GM04503 (cell line): ENCODE data around the gene ATF3.

Source experiments
- DNase-seq: peaks from one replicate; pipeline ENCODE4 v3.0.0-alpha.2; 2012; ENCODE audit warnings: low read depth

ATF3 gene

DNA sequence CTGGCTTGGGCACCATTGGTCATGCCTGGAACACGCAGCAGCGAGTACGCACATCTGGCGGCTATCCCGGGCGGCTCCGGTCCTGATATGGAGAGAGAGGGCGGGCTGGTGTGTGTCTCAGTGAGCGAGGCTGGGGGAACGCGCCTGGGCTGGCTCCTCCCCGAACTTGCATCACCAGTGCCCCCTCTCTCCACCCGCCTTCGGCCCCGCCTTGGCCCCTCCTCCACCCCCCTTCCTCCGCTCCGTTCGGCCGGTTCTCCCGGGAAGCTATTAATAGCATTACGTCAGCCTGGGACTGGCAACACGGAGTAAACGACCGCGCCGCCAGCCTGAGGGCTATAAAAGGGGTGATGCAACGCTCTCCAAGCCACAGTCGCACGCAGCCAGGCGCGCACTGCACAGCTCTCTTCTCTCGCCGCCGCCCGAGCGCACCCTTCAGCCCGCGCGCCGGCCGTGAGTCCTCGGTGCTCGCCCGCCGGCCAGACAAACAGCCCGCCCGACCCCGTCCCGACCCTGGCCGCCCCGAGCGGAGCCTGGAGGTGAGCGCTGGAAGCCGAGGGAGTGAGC, at the start of gene ATF3:
Gene ATF3 (plus strand): TSS at position 370 of the 567 bp plus-strand sequence. CDS start 6,261 bp downstream, outside the sequence.
- DNase-seq = peak; percentile 93

GRCh38 chr1:212559929-212560328, 48.6 kb upstream of the ATF3 start:
- no peak for DNase-seq

DNA sequence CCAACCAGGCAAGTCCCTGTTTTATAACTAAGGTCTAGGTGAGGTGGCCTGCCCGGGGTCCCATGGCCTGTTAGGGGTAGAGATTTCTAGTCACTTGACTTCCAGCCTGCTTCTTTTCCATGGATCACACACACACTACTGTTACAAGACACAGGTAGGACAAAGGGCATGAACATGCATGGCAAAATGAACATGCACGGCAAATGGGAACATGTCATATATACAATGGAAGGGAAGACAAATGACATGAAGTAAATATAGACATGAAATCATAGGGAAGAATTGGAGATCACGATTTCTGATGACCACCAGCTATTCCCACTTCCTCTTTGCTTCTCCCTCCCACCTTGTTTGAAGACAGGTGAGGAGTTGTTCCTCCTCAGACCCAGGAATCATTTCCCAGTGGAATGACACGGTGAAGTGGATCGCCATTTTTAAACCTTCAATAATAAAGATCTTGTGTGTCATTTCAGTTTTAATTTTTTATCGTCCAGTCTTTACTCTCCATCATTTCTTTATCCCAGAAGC, 47.6 kb upstream of the ATF3 start:
- no peak for DNase-seq

DNA sequence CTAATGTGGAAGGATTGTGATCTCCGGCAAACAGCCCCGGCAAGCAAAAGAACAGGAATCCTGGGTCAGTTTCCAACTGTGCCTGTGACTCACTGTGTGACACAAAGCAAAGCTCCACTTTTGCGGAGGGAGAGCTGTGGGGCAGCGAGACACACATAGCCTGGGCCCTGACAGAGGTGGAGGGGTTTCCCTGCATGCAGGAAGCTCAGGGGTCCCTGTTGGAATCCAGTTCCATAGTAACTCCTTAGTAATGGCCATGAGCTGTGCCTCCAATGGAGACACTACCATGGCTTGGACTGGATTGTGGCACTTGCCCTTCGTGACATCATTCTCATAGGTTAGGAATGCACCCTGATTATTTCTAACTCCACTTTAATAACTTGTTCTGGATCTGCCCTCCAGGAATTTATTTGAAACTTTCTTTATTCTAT, 47.0 kb upstream of the ATF3 start:
- peak; percentile 51 for DNase-seq

DNA sequence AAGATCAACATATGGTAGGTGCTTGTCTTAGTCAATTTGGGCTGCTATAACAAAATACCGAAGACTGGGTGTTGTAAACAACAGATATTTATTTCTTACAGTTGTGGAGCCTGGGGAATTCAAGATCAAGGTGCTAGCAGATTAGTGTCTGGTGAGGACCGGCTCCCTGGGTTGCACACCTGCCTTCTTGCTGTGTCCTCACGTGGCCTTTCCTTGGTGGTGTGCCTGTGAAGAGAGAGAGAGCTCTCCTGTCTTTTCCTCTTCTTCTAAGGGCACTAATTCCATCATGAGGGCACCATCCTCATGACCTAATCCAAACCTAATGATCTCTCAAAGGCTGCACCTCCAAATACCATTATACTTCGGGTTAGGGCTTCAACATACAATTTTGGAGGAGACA, 45.8 kb upstream of the ATF3 start:
- no peak for DNase-seq

DNA sequence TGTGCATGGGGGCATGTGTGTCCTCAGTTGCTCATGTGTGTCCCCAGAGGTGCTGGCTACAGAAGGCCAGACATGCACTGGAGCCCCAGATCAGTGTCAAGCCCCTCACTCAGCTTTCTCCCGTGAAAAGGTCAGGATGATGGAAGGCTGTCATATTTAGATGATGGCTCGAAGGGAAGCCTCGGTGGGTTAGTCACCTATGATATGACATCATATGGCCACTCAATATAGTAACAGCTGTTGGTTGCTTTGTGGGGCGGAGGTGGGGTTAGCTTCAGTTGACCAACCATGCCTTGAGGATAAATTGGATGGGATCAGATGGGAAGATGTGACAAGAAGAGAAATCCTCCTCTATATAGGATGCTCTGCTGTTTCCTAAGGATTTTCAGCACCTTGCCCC, 43.5 kb upstream of the ATF3 start:
- no peak for DNase-seq

DNA sequence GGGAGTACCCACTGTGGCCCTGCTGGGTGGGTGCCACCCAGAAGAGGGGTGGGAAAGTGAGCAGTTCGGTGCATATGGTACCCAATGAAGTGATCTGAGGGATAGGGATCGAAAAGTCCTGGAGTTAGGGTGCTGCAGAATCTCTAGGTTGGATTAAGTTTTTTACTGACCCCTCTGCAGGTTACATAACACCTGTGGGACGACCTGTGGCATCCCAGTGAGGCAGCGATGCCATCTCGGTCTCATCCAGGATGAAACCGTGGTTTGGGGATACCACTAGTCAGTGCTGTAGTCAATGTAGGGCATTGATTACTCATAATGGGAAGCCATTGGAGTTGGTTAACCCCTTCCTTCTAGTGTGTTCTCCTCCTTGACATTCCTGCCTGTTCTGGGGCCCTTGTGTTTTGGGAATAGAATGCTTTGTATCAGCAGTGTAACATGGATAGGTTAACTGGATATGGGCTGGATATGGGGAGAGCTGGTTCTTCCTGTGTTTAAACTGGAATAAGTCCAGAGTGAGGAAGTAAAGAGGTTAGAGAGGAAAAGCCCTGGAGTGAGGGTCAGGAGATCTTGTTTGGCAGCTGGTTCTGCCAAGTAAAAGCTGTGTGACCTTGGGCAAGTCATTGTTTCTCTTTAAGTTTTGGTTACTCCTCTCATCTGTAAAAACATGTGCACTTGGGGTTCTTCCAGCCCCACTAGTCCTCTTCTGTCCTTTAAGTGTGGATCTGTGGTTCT, 42.8 kb upstream of the ATF3 start:
- no peak for DNase-seq

DNA sequence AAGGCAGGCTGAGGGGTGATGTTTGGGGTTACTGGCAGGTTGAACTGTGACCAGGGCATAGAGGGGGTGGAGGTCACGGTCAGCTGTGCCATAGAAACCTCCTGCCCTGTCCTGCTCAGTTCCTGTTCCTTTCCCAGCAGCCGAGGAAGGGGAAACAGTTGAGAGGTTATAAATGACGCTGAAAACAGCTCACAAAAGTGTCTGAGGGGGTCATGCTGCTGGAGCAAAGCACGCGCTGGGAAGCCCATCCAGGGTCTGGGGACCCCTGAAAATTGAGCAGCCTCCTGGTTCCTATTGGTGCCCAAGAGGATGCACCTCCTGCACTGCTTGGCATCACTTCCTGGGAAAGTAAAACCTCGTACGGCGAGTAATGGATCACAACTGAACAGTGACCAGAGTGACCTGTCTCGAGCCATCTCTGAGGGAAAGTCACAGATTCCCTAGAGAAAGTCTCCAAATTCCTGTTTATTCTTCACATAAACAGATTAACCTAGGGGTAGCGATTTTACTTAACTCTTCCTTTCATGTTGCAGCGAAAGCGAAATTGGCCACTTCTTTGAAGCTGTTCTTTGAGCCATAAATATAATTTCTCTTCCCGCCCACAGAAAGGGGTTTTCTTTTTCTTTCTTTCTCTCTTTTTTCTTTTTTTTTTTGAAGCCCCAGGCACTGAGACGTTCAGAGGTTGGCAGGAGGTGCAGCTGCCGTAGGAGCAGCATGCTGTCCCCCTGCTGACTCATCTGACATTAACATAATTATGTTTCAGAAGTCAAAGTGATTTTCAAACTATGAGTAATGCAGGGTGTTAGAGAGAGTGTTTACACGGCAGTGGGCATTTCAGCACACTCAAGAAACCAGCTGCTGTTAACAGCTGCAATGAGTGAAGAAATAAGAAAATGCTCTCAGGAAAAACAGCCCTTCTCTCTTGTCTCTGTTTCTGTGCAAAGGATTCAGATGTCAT, 41.8 kb upstream of the ATF3 start:
- no peak for DNase-seq

DNA sequence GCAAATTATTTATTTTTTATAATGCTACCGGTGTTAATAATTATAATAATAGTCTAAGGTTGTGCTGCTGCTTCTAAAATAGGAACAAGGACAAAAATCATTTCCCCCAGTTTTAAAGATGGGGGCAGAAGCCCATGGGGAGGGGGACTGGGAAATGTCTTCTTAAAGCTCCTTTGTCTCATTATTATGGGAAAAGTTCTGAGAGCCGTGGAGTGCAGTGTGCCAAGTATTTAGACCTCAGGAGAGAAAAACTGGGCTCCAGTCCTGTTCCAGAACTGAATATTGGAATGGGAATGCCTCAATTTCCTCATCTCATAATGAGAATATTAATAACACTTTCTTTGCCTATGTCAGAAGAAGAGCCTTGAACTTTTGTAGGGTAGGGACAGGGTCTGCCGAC, 40.9 kb upstream of the ATF3 start:
- DNase-seq = no peak

- no peak for DNase-seq
Measured at GRCh38 chr1:212568978-212569537, 39.5 kb upstream of the ATF3 start.

DNA sequence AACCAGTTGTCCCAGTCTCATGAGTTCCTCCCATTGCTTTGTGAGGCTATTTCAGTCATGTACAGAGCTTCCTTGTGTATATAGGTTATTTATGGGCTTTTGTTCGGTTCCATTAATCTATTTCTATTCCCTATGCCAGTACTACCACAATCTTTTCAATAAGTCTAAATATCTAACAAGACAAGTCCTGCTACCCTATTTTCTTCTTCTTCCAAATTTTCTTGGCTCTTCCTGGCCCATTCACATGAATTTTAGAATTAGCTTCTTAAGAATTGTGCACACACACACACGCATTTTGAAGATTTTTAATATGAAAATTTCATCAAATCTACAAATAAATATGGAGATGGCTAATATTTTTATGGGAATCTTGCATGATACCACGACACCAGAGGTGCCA, 33.8 kb upstream of the ATF3 start:
- no peak for DNase-seq

GRCh38 chr1:212575333-212575732, 33.2 kb upstream of the ATF3 start:
- no peak for DNase-seq

DNA sequence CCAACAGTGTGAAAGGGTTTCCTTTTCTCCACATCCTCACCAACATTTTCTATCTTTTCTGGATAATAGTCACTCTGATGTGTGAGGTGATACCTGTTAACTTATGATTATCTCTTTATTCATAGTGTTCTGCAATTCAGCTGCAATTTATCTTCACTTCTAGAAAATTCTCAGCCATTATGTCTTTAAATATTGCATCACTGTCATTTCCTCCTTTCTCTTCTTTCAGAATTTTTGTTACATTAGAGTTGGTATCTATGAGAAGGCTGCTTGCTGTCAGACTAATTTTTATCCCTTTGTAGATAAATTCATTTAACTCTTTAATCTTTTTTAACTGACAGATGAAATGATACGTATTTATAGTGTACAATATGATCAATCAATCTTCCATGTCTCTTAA, 30.5 kb upstream of the ATF3 start:
- DNase-seq = no peak

DNA sequence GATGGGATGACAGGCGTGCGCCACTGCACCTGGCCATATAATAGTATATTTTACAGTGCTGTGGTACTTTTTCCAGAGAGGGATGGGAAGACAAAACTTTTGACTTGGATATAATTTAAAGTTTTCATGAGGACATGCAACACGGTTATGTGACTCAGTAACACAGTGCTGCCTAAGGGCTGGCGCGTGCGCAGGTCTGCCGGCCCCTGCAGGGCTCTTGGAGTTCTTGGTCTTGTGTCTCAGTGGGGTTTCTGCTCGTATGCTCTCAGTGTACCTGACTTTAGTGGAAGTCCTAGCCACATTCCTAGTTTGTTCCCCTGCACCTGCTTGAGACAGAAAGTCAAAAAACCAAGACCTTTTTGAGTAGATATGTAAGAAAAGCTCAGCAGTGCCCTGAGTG, 27.5 kb upstream of the ATF3 start:
- DNase-seq = no peak

DNA sequence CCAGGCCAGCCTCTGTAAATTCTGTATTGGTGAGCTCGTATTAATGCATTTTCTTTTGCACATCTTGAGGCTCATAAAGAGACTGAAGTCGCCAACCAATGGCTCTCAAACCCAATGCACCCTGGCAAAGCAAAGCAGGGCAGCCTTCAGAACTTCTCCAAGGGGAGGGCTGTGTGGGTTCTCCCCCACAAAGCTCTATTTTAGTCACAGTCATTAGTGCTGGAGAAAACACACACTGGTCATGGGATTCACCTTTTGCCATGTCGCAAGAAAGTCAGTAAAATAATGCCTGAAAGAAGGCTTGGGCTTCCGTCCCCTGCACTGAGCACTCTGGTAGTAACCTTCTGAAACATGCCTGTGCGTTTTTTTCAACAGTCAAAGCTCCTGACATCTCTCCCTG, 26.3 kb upstream of the ATF3 start:
- DNase-seq = no peak

DNA sequence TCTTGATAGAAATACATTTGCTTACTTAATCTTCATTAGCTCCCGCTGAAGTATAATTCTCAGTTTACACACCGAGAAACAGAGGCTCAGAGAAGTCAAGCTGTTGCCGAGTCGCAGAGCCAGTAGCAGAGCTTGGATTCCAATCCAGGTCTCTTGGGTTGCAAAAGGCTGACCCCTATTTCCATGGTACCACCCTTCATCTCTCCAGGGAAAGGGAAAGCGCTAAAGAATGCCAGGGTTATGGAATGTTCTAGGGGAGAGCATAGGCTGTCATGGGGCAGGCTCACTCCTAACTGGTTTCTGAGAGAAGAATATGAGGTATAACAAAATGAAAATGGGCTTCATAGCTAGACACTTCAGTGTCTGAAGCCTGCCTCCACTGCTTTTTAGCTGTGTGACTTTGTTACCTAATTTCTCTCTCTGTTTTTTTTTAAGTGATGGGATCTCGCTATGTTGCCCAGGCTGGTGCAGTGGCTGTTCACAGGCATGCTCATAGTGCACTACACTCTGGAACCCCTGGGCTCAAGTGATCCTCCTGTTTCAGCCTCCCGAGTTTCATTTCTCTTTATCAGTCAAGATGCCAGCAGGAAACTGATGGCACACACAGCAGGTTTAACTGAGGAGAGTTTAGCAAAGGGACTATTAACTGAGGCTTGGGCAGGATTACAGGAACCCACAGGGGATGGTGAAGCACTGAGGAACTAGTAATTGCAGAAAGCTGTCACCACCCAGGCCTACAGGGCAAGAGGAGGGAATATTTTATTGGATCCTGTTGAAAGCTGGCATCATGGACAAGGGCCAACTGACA, 25.5 kb upstream of the ATF3 start:
- DNase-seq = no peak

GRCh38 chr1:212583643-212584042, 24.9 kb upstream of the ATF3 start:
- DNase-seq = no peak

- no peak for DNase-seq
Measured at GRCh38 chr1:212584092-212584886, 24.3 kb upstream of the ATF3 start.

GRCh38 chr1:212585210-212585609, 23.4 kb upstream of the ATF3 start:
- DNase-seq = no peak

- no peak for DNase-seq
Measured at GRCh38 chr1:212586206-212587015, 22.1 kb upstream of the ATF3 start.
